ENCODE data around the gene UAP1.
"Not testable (repeated sequence)": the region's sequence is repeated elsewhere in the genome, so short reads cannot be mapped to it uniquely, and the experiment has no call there.

Gene UAP1

GRCh38 chr1:162599451-162599850, 37.9 kb downstream of the UAP1 start:
- H3K36me3 ChIP-seq (ENCODE audit: control insufficient read depth, insufficient read depth, low read length), result peaks cover 2% of the 10 kb centered on the region
- no peak for TF ChIP-seq CTCF (IDR thresholded peaks at IDR 0.05; ENCODE audit: insufficient read depth, low read length, poor library complexity, severe bottlenecking)
- no peak for DNase-seq (ENCODE audit: extremely low read depth, insufficient read length)
- no peaks in the 10 kb centered on the region for H3K27me3 ChIP-seq (replicated peaks; ENCODE audit: control insufficient read depth, insufficient read depth, low read length)
- H3K4me3 ChIP-seq (replicated peaks; ENCODE audit: low read depth, low read length), result no peak overlapping the region

- H3K36me3 ChIP-seq (ENCODE audit: control insufficient read depth, insufficient read depth, low read length); H3K27me3 ChIP-seq (replicated peaks; ENCODE audit: control insufficient read depth, insufficient read depth, low read length); DNase-seq (ENCODE audit: extremely low read depth, insufficient read length); H3K4me3 ChIP-seq (replicated peaks; ENCODE audit: low read depth, low read length): not testable (repeated sequence)
Measured at GRCh38 chr1:162603117-162603516, 41.6 kb downstream of the UAP1 start.

GRCh38 chr1:162605225-162605927, 43.9 kb downstream of the UAP1 start:
- Histone ChIP-seq H3K4me3 (replicated peaks; ENCODE audit: low read depth, low read length) (no peak overlapping the region), H3K27me3 (replicated peaks; ENCODE audit: control insufficient read depth, insufficient read depth, low read length) (no peaks in the 10 kb centered on the region), H3K36me3 (ENCODE audit: control insufficient read depth, insufficient read depth, low read length) (peaks cover 2% of the 10 kb centered on the region)
- no peak for TF ChIP-seq CTCF (IDR thresholded peaks at IDR 0.05; ENCODE audit: insufficient read depth, low read length, poor library complexity, severe bottlenecking)
- DNase-seq (ENCODE audit: extremely low read depth, insufficient read length), result no peak

GRCh38 chr1:162609306-162609705, 47.8 kb downstream of the UAP1 start:
- no peak overlapping the region for H3K4me3 ChIP-seq (replicated peaks; ENCODE audit: low read depth, low read length)
- no peaks in the 10 kb centered on the region for H3K36me3 ChIP-seq (ENCODE audit: control insufficient read depth, insufficient read depth, low read length)
- DNase-seq (ENCODE audit: extremely low read depth, insufficient read length), result no peak
- H3K27me3 ChIP-seq (replicated peaks; ENCODE audit: control insufficient read depth, insufficient read depth, low read length), result no peaks in the 10 kb centered on the region
- no peak for TF ChIP-seq CTCF (IDR thresholded peaks at IDR 0.05; ENCODE audit: insufficient read depth, low read length, poor library complexity, severe bottlenecking)

- Histone ChIP-seq H3K4me3 (replicated peaks; ENCODE audit: low read depth, low read length) (no peak overlapping the region), H3K36me3 (ENCODE audit: control insufficient read depth, insufficient read depth, low read length) (no peaks in the 10 kb centered on the region), H3K27me3 (replicated peaks; ENCODE audit: control insufficient read depth, insufficient read depth, low read length) (no peaks in the 10 kb centered on the region)
- no peak for TF ChIP-seq CTCF (IDR thresholded peaks at IDR 0.05; ENCODE audit: insufficient read depth, low read length, poor library complexity, severe bottlenecking)
- no peak for DNase-seq (ENCODE audit: extremely low read depth, insufficient read length)
Measured at GRCh38 chr1:162612606-162613400, 51.3 kb downstream of the UAP1 start.

GRCh38 chr1:162616848-162617247, 55.3 kb downstream of the UAP1 start:
- Histone ChIP-seq H3K27me3 (replicated peaks; ENCODE audit: control insufficient read depth, insufficient read depth, low read length) (no peaks in the 10 kb centered on the region), H3K4me3 (replicated peaks; ENCODE audit: low read depth, low read length) (no peak overlapping the region), H3K36me3 (ENCODE audit: control insufficient read depth, insufficient read depth, low read length) (no peaks in the 10 kb centered on the region)
- DNase-seq (ENCODE audit: extremely low read depth, insufficient read length), result no peak
- no peak for TF ChIP-seq CTCF (IDR thresholded peaks at IDR 0.05; ENCODE audit: insufficient read depth, low read length, poor library complexity, severe bottlenecking)
